ENCODE results near the gene FBXL17. TPM values are rescaled to one million over a fixed set of nuclear protein-coding genes. Genes with fewer than 3 reads are reported as not detected.
A peak's percentile ranks its signal among the peaks of the same experiment; 100 is the strongest.

The FBXL17 gene
- total RNA-seq, 2 experiments from 2014 or later = 9.6 to 9.8 TPM

DNA sequence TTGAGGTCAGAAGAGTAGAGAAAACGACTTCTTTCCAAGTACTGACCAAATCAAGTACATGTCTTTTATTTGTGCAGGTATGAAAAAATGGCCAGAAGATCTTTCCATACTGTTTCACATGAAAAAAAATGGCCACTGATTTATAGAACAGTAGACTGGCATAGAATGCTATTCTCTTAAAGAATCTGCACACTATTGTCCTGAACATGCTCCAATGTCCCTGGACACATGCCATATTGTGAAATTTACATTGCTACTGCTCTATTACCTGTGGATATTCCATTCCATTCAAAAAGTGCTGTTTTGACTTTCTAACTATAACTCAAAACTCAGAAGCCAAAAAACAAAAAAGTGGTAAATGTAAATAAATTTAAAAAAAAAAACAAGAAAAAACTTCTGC, 60.6 kb downstream of the FBXL17 start:
- Mint-ChIP-seq H3K4me1 (no peaks in the 10 kb centered on the region), H3K27ac (no peak overlapping the region), H3K36me3 (ENCODE audit: low read depth) (peaks cover 8% of the 10 kb centered on the region), H3K4me3 (no peak overlapping the region), H3K9me3 (peaks cover 9% of the 10 kb centered on the region), H3K27me3 (no peaks in the 10 kb centered on the region)
- DNase-seq = no peak
- CTCF ChIA-PET = no interaction called here
- POLR2A ChIA-PET = no interaction called here

DNA sequence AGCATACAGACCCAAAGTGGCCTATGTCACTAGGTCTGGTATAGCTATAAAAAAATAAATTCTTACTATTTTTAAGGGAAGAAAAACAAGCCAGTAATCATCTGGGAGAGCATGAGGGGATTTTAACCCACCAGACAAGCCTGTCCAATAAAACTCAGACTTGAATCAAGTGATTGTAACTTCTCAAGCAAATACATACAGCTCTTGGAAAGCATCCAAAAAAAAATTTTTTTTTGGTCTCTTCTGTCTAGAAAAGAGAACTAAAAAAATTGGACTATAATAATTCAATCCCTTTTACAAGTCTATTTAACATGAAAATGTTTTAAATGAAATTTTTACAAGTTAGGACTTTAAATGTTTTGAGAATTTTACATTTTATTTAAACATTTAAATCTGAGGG, 61.7 kb downstream of the FBXL17 start:
- Mint-ChIP-seq H3K9me3 (peaks cover 2% of the 10 kb centered on the region), H3K36me3 (ENCODE audit: low read depth) (peaks cover 4% of the 10 kb centered on the region), H3K4me1 (no peaks in the 10 kb centered on the region), H3K27me3 (no peaks in the 10 kb centered on the region), H3K4me3 (no peak overlapping the region), H3K27ac (no peak overlapping the region)
- ChIA-PET POLR2A (no interaction called here), CTCF (interaction anchor here (0.7 kb wide), 1 partner anchor 203 kb away, joined by 3 read pairs; no protein-coding TSS in a partner anchor)
- DNase-seq = no peak

DNA sequence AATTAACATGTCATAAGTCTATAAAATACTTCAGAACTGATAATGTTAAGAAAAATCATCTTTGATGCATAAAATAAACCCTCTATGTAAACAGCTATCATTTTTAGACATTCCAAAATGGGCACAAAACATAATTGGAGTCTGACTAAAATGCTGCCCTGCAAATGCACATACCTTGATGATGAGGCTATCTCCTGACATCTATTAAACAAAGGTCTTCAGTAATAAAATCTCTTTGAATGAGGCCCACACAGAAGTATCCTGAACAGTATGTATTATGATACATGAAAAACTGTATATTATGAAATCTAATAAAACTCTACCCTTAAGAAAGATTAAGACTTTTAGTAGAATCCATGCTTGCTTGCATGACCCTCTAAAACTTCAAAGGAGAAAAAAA, 66.1 kb downstream of the FBXL17 start:
- Mint-ChIP-seq H3K9me3 (no peaks in the 10 kb centered on the region), H3K27ac (no peak overlapping the region), H3K27me3 (no peaks in the 10 kb centered on the region), H3K4me3 (no peak overlapping the region), H3K36me3 (ENCODE audit: low read depth) (peaks cover 2% of the 10 kb centered on the region), H3K4me1 (no peaks in the 10 kb centered on the region)
- POLR2A ChIA-PET = no interaction called here
- CTCF ChIA-PET = no interaction called here
- no peak for DNase-seq

DNA sequence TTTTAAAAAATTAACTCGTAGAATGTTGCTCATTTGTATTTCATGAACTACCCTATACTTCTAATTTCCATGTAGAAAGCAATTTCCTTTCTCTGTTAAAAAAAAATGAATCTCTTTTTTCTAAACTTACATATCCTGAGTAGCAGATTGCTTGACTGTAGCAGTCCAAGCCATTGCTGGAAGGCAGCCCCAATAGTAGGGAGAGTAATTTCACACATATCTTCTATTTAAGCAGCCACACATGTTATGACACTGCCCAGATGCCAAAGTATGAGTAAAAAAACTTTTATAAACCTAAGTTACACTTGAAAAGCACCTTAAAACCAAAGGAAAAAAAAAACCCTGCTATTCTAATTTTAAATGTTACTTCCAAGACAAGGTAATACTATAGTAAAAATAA, 69.6 kb downstream of the FBXL17 start:
- Mint-ChIP-seq H3K36me3 (ENCODE audit: low read depth) (peaks cover 2% of the 10 kb centered on the region), H3K4me3 (no peak overlapping the region), H3K9me3 (no peaks in the 10 kb centered on the region), H3K27ac (no peak overlapping the region), H3K4me1 (no peaks in the 10 kb centered on the region), H3K27me3 (no peaks in the 10 kb centered on the region)
- DNase-seq = no peak
- ChIA-PET CTCF (interaction anchor here (0.7 kb wide), 1 partner anchor 1294 kb away, joined by 3 read pairs; no protein-coding TSS in a partner anchor), POLR2A (no interaction called here)

DNA sequence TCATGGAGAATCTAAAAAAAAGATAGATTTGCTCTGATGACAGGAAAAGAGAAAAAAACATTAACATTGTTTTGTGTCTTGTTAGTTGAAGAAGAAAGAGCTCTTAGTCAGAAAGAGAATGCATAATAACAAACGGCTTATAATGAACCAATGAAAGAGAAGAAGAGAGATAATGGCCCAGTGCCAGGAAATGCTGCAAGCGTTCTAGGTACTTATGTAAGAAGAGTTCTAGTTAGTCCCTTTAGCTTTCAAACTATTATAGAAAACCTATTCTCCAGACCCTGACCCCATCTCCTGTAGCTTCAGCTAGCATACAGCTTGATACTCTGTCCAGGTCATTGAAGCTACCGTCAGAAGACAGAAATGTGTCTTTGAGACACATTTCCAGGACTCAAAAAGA, 70.2 kb downstream of the FBXL17 start:
- CTCF ChIA-PET = interaction anchor here (0.7 kb wide), 1 partner anchor 1295 kb away, joined by 3 read pairs; no protein-coding TSS in a partner anchor
- POLR2A ChIA-PET = no interaction called here
- H3K36me3 Mint-ChIP-seq (ENCODE audit: low read depth) = peaks cover 2% of the 10 kb centered on the region
- no peaks in the 10 kb centered on the region for H3K27me3 Mint-ChIP-seq
- no peaks in the 10 kb centered on the region for H3K4me1 Mint-ChIP-seq
- H3K27ac Mint-ChIP-seq = no peak overlapping the region
- no peaks in the 10 kb centered on the region for H3K9me3 Mint-ChIP-seq
- no peak for DNase-seq
- H3K4me3 Mint-ChIP-seq = no peak overlapping the region

DNA sequence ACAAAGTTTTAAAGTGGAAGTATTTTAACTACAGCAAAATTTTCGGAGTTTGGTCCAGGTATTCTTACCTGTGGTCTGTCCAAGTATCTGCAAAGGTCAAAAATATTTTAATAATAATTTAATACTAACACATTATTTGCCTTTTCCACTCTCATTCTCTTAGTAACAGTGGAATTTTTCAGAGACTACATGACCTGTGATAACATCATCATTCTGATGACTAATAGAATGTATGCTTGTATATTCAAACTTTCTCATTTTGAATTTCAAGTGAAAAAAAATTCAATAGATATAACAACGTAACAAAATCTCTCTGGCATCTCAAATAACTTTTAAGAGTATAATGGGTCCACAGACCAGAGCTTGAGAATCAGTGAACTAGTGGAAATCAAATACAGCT, 78.3 kb downstream of the FBXL17 start:
- no peaks in the 10 kb centered on the region for H3K27me3 Mint-ChIP-seq
- H3K4me3 Mint-ChIP-seq = no peak overlapping the region
- no peaks in the 10 kb centered on the region for H3K9me3 Mint-ChIP-seq
- ChIA-PET POLR2A (no interaction called here), CTCF (no interaction called here)
- H3K27ac Mint-ChIP-seq = no peak overlapping the region
- H3K4me1 Mint-ChIP-seq = no peaks in the 10 kb centered on the region
- no peaks in the 10 kb centered on the region for H3K36me3 Mint-ChIP-seq (ENCODE audit: low read depth)
- DNase-seq = no peak

DNA sequence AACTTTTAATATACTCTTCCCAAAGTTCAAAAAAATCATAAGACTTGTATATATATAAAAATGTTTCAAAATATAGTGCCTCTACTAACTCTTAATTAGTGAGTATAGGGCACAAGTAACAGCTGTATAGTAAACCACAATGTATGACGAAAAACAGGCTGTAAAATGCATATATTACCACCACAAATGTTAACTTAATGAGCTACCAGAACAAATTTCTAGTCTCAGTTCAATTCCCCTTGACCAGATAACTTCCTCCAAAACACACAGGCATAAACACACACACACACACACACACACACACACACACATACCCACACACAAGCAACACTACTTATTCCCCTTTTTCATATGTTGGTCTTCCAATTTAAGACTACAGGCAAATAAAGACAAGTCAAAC, 78.8 kb downstream of the FBXL17 start:
- H3K27me3 Mint-ChIP-seq = no peaks in the 10 kb centered on the region
- peak overlapping the region; percentile 46 for H3K27ac Mint-ChIP-seq
- no peak for DNase-seq
- ChIA-PET CTCF (no interaction called here), POLR2A (no interaction called here)
- no peaks in the 10 kb centered on the region for H3K36me3 Mint-ChIP-seq (ENCODE audit: low read depth)
- no peaks in the 10 kb centered on the region for H3K9me3 Mint-ChIP-seq
- no peaks in the 10 kb centered on the region for H3K4me1 Mint-ChIP-seq
- H3K4me3 Mint-ChIP-seq = no peak overlapping the region

DNA sequence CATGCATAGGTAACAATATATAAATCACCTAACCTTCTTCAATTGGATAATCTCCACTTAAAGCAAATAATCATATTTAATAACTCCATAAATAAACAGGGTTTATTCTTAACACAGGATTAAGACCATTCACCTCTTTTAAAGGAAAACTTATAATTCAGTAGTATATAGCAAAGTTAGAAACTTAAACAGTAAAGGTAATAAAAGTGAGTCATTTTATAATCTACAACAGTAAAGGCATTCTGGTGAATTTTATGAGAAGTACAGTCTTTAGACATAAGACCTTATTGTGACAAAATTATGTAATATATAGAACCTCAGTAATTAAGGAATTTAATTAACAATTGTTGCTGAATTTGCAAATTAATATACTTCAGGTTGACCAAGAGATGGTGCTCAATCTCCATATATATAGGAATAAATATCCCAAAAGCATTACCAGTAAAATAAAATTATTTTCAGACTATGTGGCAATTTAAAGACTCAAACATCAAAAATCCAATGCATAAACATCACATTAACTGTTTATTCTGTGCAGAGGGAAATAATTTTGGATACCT, 84.8 kb downstream of the FBXL17 start:
- POLR2A ChIA-PET = no interaction called here
- CTCF ChIA-PET = no interaction called here

DNA sequence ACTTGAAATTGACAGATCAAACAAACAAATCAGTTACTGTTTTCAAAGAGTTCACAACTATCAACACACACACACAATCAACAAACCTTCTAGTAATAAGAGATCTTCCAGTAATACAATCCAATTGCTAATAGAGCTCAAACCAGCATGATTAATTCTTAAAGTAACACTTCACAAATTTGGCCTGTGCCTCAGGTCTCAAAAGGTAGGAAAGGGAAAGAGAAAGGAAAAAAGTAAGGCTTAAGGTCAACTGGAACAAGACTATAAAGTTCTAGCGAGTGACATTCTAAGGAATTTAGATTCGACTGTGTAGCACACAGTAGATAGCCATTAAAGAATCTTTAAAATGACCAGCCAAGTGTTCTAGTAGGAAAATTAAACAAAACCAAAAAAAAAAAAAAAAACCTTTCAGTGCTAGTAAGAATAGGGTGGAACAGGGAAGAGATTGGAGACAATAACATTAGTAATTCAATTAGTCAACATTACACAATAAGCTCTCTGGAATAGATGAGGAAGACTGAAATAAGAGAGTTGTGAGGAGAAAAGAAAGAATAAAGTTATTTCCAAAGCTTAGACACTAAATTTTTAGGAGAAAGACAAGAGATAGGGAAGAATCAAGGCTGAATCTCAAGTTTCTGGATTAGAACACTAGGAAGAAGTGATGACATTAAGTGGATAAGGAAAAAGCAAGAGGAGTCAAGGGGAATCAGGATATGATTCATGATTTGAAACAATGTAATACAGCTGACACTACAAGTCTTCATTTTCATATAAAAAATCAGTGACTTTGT, 86.1 kb downstream of the FBXL17 start:
- ChIA-PET POLR2A (no interaction called here), CTCF (no interaction called here)
- H3K4me3 Mint-ChIP-seq = no peak overlapping the region
- no peaks in the 10 kb centered on the region for H3K27me3 Mint-ChIP-seq
- H3K9me3 Mint-ChIP-seq = no peaks in the 10 kb centered on the region
- H3K27ac Mint-ChIP-seq = no peak overlapping the region
- H3K4me1 Mint-ChIP-seq = no peaks in the 10 kb centered on the region
- no peak for DNase-seq
- peaks cover 2% of the 10 kb centered on the region for H3K36me3 Mint-ChIP-seq (ENCODE audit: low read depth)

More for the DNA sequence above, 84.8 kb downstream of the FBXL17 start:
- no peaks in the 10 kb centered on the region for H3K27me3 Mint-ChIP-seq
- no peaks in the 10 kb centered on the region for H3K4me1 Mint-ChIP-seq
- H3K4me3 Mint-ChIP-seq = no peak overlapping the region
- no peaks in the 10 kb centered on the region for H3K9me3 Mint-ChIP-seq
- peaks cover 2% of the 10 kb centered on the region for H3K36me3 Mint-ChIP-seq (ENCODE audit: low read depth)
- H3K27ac Mint-ChIP-seq = no peak overlapping the region
- DNase-seq = no peak

DNA sequence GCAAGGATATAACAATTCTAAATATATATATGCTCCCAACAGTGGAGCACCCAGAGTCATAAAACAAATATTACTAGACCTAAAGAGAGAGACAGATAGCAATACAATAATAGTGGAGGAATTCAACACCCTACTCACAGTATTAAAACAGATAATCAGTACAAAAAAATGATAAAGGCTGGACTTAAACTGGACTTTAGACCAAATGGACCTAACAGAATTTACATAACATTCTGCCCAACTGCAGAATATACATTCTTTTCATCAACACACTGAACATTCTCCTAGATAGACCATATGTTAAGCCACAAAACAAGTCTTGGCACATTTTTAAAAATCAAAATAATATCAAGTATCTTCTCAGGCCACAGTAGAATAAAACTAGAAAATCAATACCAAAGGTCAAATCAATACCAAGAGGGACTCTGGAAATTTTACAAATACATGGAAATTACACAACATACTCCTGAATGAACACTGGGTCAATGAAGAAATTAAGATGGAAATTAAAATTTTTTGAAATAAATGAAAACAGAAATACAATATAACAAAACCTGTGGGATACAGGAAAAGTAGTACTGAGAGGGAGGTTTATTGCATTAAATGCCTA, 100.8 kb downstream of the FBXL17 start:
- DNase-seq = no peak
- H3K36me3 Mint-ChIP-seq (ENCODE audit: low read depth) = peaks cover 17% of the 10 kb centered on the region
- no peak overlapping the region for H3K27ac Mint-ChIP-seq
- CTCF ChIA-PET = interaction anchor here (0.7 kb wide), 1 partner anchor 117 kb away, joined by 3 read pairs; no protein-coding TSS in a partner anchor
- H3K4me3 Mint-ChIP-seq = no peak overlapping the region
- peaks cover 5% of the 10 kb centered on the region for H3K4me1 Mint-ChIP-seq
- H3K9me3 Mint-ChIP-seq = peaks cover 16% of the 10 kb centered on the region
- POLR2A ChIA-PET = no interaction called here
- no peaks in the 10 kb centered on the region for H3K27me3 Mint-ChIP-seq

DNA sequence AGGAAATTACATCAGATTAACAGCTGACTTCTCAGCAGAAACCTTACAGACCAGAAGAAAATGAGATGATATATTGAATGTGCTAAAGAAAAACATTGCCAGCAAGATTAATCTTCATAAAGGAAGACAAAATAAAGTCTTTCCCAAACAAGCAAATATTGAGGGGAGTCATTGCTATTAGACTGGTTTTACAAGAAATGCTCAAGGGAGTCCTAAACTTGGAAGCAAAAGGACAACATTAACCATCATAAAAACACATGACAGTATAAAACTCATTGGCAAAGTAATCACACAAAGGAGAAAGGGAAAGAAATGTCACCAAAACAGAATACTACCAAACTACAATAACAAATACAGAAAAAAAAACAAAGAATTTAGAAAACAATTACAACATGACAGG, 101.7 kb downstream of the FBXL17 start:
- no peak for DNase-seq
- Mint-ChIP-seq H3K36me3 (ENCODE audit: low read depth) (peaks cover 17% of the 10 kb centered on the region), H3K27me3 (no peaks in the 10 kb centered on the region), H3K9me3 (peaks cover 16% of the 10 kb centered on the region), H3K27ac (no peak overlapping the region), H3K4me1 (peaks cover 5% of the 10 kb centered on the region), H3K4me3 (no peak overlapping the region)
- CTCF ChIA-PET = interaction anchor here (0.7 kb wide), 1 partner anchor 116 kb away, joined by 3 read pairs; no protein-coding TSS in a partner anchor
- POLR2A ChIA-PET = no interaction called here

DNA sequence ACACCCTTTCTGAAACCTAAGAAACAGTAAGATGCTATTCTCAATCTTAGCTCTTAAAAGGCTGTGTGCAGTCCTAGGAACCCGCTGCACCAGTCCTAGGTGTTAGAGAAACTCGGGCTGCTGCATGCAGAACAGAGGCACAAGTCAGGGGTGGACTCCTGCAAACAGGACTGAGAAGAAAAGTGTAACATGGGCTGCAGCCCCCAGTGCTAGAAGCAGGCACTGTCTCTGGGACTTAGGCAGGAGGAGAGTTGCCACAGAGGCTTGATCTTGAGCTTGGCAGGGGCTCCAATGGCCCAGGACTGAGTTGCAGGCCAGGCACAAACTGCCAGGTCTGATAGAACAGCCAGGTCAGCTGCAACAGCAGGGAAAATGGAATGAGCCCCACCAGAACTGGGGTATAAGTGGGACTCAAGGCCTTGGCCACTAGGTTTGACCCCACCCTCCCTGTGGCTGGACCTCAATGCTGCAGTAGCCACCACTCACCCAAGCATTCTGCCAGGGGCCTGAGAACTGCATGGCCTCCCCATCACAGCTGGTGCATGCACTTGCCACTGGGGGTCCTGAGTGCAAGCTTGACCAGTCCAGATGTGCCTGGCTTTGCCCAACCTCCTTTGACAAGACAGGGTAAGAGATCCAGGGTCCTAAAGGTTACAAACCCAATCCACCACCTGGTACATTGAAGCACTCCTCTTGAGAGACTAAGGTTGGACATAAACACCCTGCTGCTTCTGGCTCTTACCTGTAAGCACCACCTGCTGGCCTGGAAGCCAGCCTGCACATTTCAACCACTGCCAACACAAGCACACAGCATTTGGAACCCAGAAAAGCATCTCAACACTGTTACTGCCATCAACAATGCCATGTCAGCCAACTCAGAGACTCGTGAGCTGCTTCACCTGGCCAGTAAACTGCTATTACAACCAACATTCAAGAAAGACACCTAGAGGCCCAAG, 103.3 kb downstream of the FBXL17 start:
- peaks cover 14% of the 10 kb centered on the region for H3K9me3 Mint-ChIP-seq
- no peak overlapping the region for H3K27ac Mint-ChIP-seq
- peaks cover 9% of the 10 kb centered on the region for H3K36me3 Mint-ChIP-seq (ENCODE audit: low read depth)
- no peaks in the 10 kb centered on the region for H3K27me3 Mint-ChIP-seq
- no peak for DNase-seq
- H3K4me1 Mint-ChIP-seq = peaks cover 5% of the 10 kb centered on the region
- POLR2A ChIA-PET = no interaction called here
- H3K4me3 Mint-ChIP-seq = no peak overlapping the region
- CTCF ChIA-PET = no interaction called here

All from activated CD4-positive, alpha-beta T cell treated with anti-CD3 and anti-CD28 coated beads, Interleukin-2, amount 10 ng/mL, durations not matched to agents 7 days and 5 days (primary cell).